SK-N-SH treated with all-trans-retinoic acid at 6 μM for 48 hours (cell line): ENCODE data around the gene USP7.

Experiments used
- BACH2 ChIP-seq: fragments of 250-450 bp; sonication (Bioruptor Pico); IDR thresholded peaks from 2 replicates; pipeline ENCODE4 v1.9.0; 2021; ENCODE audit warnings: mild to moderate bottlenecking, borderline replicate concordance
- ESRRG ChIP-seq: fragments of 250-450 bp; sonication (Bioruptor Pico); IDR thresholded peaks from 2 replicates; pipeline ENCODE4 v1.6.1; 2021; ENCODE audit warnings: mild to moderate bottlenecking
- GLIS3 ChIP-seq: fragments of 250-450 bp; sonication (Bioruptor Pico); IDR thresholded peaks from 2 replicates; pipeline ENCODE4 v1.5.0; 2020; ENCODE audit warnings: mild to moderate bottlenecking, moderate library complexity
- ISL1 ChIP-seq: fragments of 250-450 bp; sonication (Bioruptor Pico); IDR thresholded peaks from 2 replicates; pipeline ENCODE4 v2.1.2; 2022; ENCODE audit warnings: mild to moderate bottlenecking, moderate library complexity
- PATZ1 ChIP-seq: fragments of 250-450 bp; sonication (Bioruptor Pico); IDR thresholded peaks from 2 replicates; pipeline ENCODE4 v1.8.0; 2020; ENCODE audit warnings: mild to moderate bottlenecking, moderate library complexity, borderline replicate concordance
- RARB ChIP-seq: fragments of 250-450 bp; sonication (Bioruptor Pico); IDR thresholded peaks from 2 replicates; pipeline ENCODE4 v1.8.0; 2021; ENCODE audit warnings: mild to moderate bottlenecking, moderate library complexity
- TOX ChIP-seq: fragments of 250-450 bp; sonication (Bioruptor Pico); IDR thresholded peaks from 2 replicates; pipeline ENCODE4 v1.8.0; 2021; ENCODE audit warnings: mild to moderate bottlenecking, moderate library complexity, borderline replicate concordance
- TSHZ2 ChIP-seq: fragments of 250-450 bp; sonication (Bioruptor Pico); IDR thresholded peaks from 2 replicates; pipeline ENCODE4 v1.5.0; 2020; ENCODE audit warnings: mild to moderate bottlenecking, moderate library complexity
- ZFP3 ChIP-seq: fragments of 250-450 bp; sonication (Bioruptor Pico); IDR thresholded peaks from 2 replicates; pipeline ENCODE4 v1.5.0; 2020; ENCODE audit warnings: mild to moderate bottlenecking, moderate library complexity
- ZFP30 ChIP-seq: fragments of 450-650 bp; formaldehyde crosslinking; IDR thresholded peaks from 2 replicates; pipeline ENCODE4 v1.5.0; 2022; ENCODE audit warnings: mild to moderate bottlenecking, moderate library complexity
- ZNF565 ChIP-seq: fragments of 450-650 bp; formaldehyde crosslinking; conservative IDR thresholded peaks from 2 replicates; pipeline ENCODE4 v1.5.0; 2020; ENCODE audit warnings: low read depth, mild to moderate bottlenecking, moderate library complexity

DNA sequence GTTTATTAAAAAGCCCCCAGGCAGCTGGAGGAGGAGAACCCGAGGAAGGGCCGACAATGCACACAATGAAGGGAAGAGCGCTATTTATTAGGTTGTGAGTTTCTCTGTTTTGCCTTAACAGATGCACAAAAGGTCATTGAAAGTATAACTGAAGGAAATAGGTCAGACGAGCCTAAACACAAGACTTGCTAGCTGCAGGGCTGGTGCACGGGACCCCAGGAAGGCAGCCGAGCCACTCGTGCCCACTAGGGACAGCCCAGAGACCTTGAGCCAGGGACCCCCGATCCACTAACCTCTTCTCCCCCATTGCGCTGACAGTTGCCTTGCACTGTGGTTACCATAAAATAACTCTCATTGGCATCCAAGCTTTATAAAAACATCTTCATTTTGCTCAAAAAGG, 70.3 kb downstream of the USP7 start:
- TF ChIP-seq ZFP30 (CRISPR knock-in tag), result no peak
- no peak for TF ChIP-seq ZFP3
- no peak for TF ChIP-seq RARB (CRISPR knock-in tag)
- no peak for TF ChIP-seq PATZ1 (CRISPR knock-in tag)
- TF ChIP-seq TSHZ2, result no peak
- TF ChIP-seq BACH2 (CRISPR knock-in tag), result no peak
- TF ChIP-seq GLIS3, result no peak
- no peak for TF ChIP-seq ZNF565 (CRISPR knock-in tag)
- no peak for TF ChIP-seq ESRRG (CRISPR knock-in tag)
- no peak for TF ChIP-seq TOX (CRISPR knock-in tag)
- TF ChIP-seq ISL1 (CRISPR knock-in tag), result no peak
